22Rv1 (cell line): ENCODE results near the gene SUSD6.
"Not testable (repeated sequence)": the region's sequence is repeated elsewhere in the genome, so short reads cannot be mapped to it uniquely, and the experiment has no call there.

Experiments
- H3K27ac ChIP-seq: fragments of 450-650 bp; 2 replicates; pipeline ENCODE4 v1.5.1; 2017
- ZFX ChIP-seq: fragments of 450-650 bp; IDR thresholded peaks from 2 replicates; pipeline ENCODE4 v1.6.1; 2017; ENCODE audit warnings: antibody characterized with exemption, borderline replicate concordance
- TF ChIP-seq, protein P1 (sequence below): fragments of 450-650 bp; IDR thresholded peaks from 2 replicates; pipeline ENCODE4 v1.5.1; 2017; ENCODE audit warnings: mild to moderate bottlenecking

SUSD6 gene

DNA sequence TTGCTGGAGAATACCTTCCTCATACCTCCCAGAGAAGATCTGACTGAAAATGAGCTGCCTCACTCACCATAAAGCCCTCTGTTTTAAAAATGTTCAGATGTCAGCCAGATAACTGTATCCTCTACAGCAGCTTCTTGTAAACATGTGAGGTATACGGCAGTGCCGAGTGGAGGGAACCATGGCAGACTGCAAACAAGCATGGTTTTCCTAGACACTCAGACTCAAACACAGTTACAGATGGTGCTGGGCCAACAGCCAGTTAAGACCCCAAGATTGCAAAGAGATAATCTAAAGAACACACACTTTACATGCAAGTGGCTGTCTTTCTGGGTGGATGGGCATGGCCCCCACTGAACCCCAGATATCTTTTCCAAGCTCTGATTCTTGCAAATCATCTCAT is 20.1 kb upstream of the SUSD6 start:
- TF ChIP-seq, protein P1, sequence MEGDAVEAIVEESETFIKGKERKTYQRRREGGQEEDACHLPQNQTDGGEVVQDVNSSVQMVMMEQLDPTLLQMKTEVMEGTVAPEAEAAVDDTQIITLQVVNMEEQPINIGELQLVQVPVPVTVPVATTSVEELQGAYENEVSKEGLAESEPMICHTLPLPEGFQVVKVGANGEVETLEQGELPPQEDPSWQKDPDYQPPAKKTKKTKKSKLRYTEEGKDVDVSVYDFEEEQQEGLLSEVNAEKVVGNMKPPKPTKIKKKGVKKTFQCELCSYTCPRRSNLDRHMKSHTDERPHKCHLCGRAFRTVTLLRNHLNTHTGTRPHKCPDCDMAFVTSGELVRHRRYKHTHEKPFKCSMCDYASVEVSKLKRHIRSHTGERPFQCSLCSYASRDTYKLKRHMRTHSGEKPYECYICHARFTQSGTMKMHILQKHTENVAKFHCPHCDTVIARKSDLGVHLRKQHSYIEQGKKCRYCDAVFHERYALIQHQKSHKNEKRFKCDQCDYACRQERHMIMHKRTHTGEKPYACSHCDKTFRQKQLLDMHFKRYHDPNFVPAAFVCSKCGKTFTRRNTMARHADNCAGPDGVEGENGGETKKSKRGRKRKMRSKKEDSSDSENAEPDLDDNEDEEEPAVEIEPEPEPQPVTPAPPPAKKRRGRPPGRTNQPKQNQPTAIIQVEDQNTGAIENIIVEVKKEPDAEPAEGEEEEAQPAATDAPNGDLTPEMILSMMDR = no peak
- no peak for TF ChIP-seq ZFX
- no peak overlapping the region for H3K27ac ChIP-seq

DNA sequence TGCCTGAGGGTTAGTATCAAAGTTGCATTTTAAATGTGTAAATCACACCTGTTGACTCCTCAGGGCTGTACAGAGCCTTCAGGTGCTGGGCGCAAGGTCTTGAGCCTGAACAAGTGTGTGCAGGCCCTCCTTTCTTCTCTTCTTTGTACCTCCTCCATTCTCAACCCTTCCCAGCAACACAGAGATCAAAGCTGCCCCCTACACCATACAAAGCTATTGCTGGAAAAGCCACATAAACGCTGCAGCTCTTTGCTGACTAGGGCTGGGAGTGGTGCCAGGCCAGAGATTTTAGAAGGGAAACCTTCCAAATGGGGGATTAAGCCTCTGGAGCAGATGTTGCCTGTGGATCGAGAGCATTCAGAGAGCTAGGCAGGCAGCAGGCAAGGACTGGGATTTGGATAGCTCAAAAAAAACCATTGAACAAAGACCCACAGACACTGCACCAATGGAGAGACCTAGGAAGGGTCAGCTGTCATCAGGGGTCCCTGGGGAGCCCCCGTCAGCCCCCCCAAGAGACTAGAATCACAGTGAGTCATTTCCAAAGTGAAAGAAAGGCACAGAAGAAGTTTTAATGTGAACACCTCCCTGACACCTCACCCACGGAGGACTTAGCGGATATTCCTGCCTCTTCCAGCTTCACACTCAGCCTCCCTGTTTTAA is 18.2 kb upstream of the SUSD6 start:
- H3K27ac ChIP-seq = no peak overlapping the region
- TF ChIP-seq ZFX = no peak

DNA sequence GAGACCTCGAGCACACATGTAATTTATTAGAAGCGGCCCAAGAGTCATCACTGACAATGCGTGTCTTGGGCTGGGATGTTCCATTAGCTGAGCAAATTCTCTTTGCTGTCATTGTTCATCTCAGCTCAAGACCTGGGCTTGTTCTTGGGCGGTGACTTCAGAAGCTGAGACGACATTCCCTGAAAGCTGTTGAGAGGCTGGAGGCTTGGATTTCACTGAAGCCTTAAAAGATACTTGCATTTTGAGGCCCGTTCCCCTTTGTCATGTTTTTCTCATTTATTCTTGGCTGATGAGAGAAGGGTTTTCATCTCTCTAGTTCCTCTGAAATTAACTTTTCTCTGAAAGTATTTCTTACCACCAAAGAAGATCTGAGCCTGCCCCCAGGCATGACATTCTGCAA is 16.6 kb upstream of the SUSD6 start:
- TF ChIP-seq ZFX = no peak
- TF ChIP-seq, protein P1 = no peak

DNA sequence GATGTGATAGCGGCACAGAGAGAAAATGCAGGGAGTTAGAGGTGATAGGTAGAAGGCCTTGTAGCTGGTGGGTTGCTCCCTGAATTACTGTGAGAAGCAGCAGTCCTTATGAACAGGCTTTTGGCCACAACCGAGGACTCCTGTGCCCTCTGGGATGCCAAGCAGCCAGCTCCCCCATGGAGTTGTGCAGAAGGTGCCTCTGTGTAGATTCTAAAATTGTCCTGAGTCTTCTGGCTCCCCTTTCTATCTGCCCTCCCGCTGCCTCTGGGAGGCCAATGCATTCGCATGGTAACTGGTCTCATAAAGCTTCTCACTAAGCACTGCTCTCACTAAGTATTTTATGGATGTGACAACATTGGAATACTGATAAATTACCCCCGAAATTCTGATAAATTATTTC is 16.1 kb upstream of the SUSD6 start:
- no peak for TF ChIP-seq ZFX
- TF ChIP-seq, protein P1 = no peak
- H3K27ac ChIP-seq = no peak overlapping the region

More for the DNA sequence above, 16.6 kb upstream of the SUSD6 start:
- H3K27ac ChIP-seq = no peak overlapping the region

DNA sequence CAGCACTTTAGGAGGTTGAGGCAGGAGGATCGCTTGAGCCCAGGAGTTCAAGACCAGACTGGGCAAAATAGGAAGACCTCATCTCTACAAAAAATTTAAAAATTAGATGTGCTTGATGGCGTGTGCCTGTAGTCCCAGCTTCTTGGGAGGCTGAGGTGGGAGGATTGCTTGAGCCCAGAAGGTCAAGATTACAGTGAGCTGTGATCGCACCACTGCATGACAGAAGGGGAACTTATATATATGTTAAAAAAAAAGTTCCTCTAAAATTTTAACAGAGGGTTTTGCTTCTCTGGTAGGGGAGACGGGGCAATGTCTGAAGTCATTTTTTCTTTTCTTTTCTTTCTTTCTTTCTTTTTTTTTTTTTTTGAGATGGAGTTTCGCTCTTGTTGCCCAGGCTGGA is 12.0 kb upstream of the SUSD6 start:
- H3K27ac ChIP-seq = not testable (repeated sequence)

DNA sequence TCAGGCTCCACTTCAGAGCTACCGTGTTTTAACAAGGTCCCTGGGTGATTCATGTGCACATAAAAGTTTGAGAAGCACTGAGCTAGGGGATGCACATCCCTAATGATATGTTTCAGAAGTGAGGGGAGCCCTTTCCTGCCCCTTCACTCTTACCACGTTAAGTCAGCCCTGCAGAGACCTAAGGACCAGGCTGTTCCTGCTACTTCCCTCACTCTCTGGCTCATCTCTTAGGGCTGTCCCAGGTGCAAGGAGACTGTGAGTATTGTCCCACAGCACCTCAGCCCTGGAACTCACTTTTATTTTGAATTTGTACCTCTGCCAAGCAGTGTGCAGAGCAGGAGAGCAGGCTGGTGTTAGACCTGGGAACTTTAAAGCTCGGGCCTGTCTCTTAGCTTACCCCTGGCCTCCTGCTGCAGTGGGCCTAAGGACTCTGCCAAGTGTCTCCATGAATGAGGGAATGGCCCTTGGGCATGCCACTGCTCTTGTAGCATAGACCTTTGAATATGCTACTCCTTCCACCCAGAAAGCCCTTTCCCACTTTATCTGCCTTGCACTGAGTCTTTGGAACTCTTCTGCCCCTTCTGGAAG is 11.0 kb upstream of the SUSD6 start:
- no peak overlapping the region for H3K27ac ChIP-seq
- TF ChIP-seq, protein P1 = no peak
- no peak for TF ChIP-seq ZFX

GRCh38 chr14:69605738-69606137 is 5.7 kb upstream of the SUSD6 start:
- H3K27ac ChIP-seq = peak overlapping the region; percentile 56

GRCh38 chr14:69606258-69607184 is 4.9 kb upstream of the SUSD6 start:
- peak overlapping the region; percentile 56 for H3K27ac ChIP-seq
- TF ChIP-seq ZFX = no peak
- TF ChIP-seq, protein P1 = no peak

More at GRCh38 chr14:69605738-69606137, 5.7 kb upstream of the SUSD6 start:
- TF ChIP-seq, protein P1 = no peak
- no peak for TF ChIP-seq ZFX
